ENCODE data around the gene IER3. TPM values are rescaled to one million over a fixed set of nuclear protein-coding genes. Genes with fewer than 3 reads are reported as not detected.

IER3 gene
- total and polyA plus RNA-seq, 2 of the 13 experiments (the other 11 are each of a cell fraction or from before 2014, with no cell fraction given) = 51.1 to 131 TPM

DNA sequence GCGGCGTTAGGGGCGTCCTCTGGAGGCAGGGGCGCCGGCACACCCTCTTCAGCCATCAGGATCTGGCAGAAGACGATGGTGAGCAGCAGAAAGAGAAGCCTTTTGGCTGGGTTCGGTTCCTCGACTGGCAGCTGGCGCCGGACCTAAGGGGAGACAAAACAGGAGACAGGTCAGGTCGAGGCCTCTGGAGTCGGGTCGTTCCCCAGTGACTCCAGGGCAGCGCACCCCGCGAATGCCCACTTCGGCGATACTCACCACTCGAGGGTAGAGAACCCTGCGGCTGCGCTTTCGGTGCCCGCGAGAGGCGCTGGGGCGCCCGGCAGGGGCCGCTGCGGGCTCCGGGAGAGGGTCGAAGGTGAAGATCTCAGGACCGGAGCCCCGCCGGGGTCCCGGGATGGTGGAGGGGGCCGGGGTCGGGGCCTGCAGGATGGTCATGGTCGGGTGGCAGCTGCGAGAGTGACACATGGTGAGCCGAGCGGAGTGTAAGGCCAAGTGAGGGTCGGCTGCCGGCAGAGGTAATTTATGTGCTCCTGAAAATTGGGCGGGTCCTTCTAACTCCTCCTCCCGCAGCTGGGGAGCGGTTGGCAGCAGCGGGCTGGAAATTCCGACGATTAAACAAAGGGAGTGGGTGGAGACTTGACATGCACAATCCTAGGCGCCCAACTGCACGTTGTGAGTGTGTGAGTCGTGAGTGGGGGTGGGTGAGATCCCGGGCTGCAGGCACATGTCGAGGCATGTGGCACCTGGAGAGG is at the start of gene IER3 (continued):
- TF ChIP-seq, protein P1, sequence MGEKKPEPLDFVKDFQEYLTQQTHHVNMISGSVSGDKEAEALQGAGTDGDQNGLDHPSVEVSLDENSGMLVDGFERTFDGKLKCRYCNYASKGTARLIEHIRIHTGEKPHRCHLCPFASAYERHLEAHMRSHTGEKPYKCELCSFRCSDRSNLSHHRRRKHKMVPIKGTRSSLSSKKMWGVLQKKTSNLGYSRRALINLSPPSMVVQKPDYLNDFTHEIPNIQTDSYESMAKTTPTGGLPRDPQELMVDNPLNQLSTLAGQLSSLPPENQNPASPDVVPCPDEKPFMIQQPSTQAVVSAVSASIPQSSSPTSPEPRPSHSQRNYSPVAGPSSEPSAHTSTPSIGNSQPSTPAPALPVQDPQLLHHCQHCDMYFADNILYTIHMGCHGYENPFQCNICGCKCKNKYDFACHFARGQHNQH (CRISPR knock-in tag; IDR thresholded peaks at IDR 0.05) = peak; percentile 91
- TF ChIP-seq RARG (CRISPR knock-in tag; IDR thresholded peaks at IDR 0.05; ENCODE audit: low read depth) (no peak), SKI (IDR thresholded peaks at IDR 0.05; ENCODE audit: partially characterized antibody) (peak; percentile 37), XRCC5 (optimal IDR thresholded peaks at IDR 0.05; ENCODE audit: low read length) (peak; percentile 63), ZFP1 (CRISPR knock-in tag; IDR thresholded peaks at IDR 0.05) (peak; percentile 79; the same call in 1 of the 2 replicates), ZZZ3 (CRISPR knock-in tag; IDR thresholded peaks at IDR 0.05; ENCODE audit: borderline replicate concordance) (no peak), RBM39 (IDR thresholded peaks at IDR 0.05; ENCODE audit: low read depth, low read length, poor library complexity, severe bottlenecking) (peak; percentile 91), KDM4B (CRISPR knock-in tag; IDR thresholded peaks at IDR 0.05) (peak; percentile 62; the same call in 1 of the 2 replicates), ZNF382 (CRISPR knock-in tag; IDR thresholded peaks at IDR 0.05; ENCODE audit: borderline replicate concordance) (no peak), ASH2L (IDR thresholded peaks at IDR 0.05; ENCODE audit: insufficient read length, low read depth, low read length) (no peak), FOXM1 (CRISPR knock-in tag; IDR thresholded peaks at IDR 0.05) (no peak), NFATC3 (CRISPR knock-in tag; IDR thresholded peaks at IDR 0.05) (no peak), AFF4 (CRISPR knock-in tag; IDR thresholded peaks at IDR 0.05) (peak; percentile 98), LRRFIP1 (CRISPR knock-in tag; conservative IDR thresholded peaks at IDR 0.05) (peak; percentile 69; the same call in 1 of the 2 replicates), RBM22 (optimal IDR thresholded peaks at IDR 0.05; ENCODE audit: low read length) (peak; percentile 99), ETV6 (CRISPR knock-in tag; conservative IDR thresholded peaks at IDR 0.05) (peak; percentile 84), MAF1 (CRISPR knock-in tag; IDR thresholded peaks at IDR 0.05; ENCODE audit: borderline replicate concordance) (no peak; the same call in none of the 2 replicates), ZMYM2 (CRISPR knock-in tag; IDR thresholded peaks at IDR 0.05) (0 out of 2 replicates have a peak, but pooled peaks have one; percentile 81)
- TF ChIP-seq, protein P2, sequence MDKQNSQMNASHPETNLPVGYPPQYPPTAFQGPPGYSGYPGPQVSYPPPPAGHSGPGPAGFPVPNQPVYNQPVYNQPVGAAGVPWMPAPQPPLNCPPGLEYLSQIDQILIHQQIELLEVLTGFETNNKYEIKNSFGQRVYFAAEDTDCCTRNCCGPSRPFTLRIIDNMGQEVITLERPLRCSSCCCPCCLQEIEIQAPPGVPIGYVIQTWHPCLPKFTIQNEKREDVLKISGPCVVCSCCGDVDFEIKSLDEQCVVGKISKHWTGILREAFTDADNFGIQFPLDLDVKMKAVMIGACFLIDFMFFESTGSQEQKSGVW (CRISPR knock-in tag; IDR thresholded peaks at IDR 0.05; ENCODE audit: borderline replicate concordance) = peak; percentile 45; the same call in 1 of the 2 replicates
